HEK293 (cell line): ENCODE results near the gene RMC1.

Source experiments
- CTCF ChIA-PET: fragments of 350-600 bp; formaldehyde crosslinking; extraction: SDS; loops from one replicate; lab custom pipeline; 2021; ENCODE audit warnings: antibody characterized with exemption; lab: Yijun Ruan, JAX
- POLR2A ChIA-PET: fragments of 300-600 bp; formaldehyde crosslinking; extraction: SDS; loops from one replicate; lab custom pipeline; 2020; ENCODE audit warnings: antibody characterized with exemption, inconsistent platforms; lab: Yijun Ruan, JAX
- H3K27ac ChIP-seq: fragments of 200-500 bp; sonication (Bioruptor generic); 2 replicates; pipeline ENCODE4 v1.5.1; 2014; ENCODE audit warnings: low read depth, low read length, control low read depth, inconsistent platforms; ENCODE audit errors: extremely low read depth
- H3K36me3 ChIP-seq, 2 experiments: fragments of 200-500 bp in 1 of 2; sonication (Bioruptor generic) in 1 of 2; 1 replicate in 1 of 2; 2 replicates in 1 of 2; pipeline ENCODE4 v1.5.1; 2014 to 2017; ENCODE audit warnings: inconsistent platforms in 2 of 2, low read length in 2 of 2; ENCODE audit not compliant: control insufficient read depth in 2 of 2, insufficient read depth in 1 of 2
- H3K4me1 ChIP-seq: fragments of 200-500 bp; sonication (Bioruptor generic); 2 replicates; pipeline ENCODE4 v1.5.1; 2014; ENCODE audit warnings: mild to moderate bottlenecking, low read length, inconsistent platforms; ENCODE audit not compliant: control insufficient read depth, insufficient read depth
- H3K4me3 ChIP-seq: 2 replicates; pipeline ENCODE4 v1.5.1; 2011; ENCODE audit warnings: low read depth, mild to moderate bottlenecking, control low read depth, low read length, moderate library complexity
- H3K9me3 ChIP-seq: fragments of 200-500 bp; sonication (Bioruptor generic); 2 replicates; pipeline ENCODE4 v1.5.1; 2014; ENCODE audit warnings: low read depth, low read length, inconsistent platforms; ENCODE audit not compliant: control insufficient read depth, insufficient read depth
- MEIS1 ChIP-seq: sonication (generic); formaldehyde crosslinking; IDR thresholded peaks from 2 replicates; pipeline ENCODE4 v1.8.1; 2022; ENCODE audit warnings: missing genetic modification reagents, mild to moderate bottlenecking, borderline replicate concordance
- PRDM1 ChIP-seq: fragments of 450-650 bp; formaldehyde crosslinking; IDR thresholded peaks from 2 replicates; pipeline ENCODE4; 2016; ENCODE audit warnings: missing biosample characterization, missing genetic modification characterization
- ZBTB48 ChIP-seq: fragments of 450-650 bp; formaldehyde crosslinking; IDR thresholded peaks from 2 replicates; pipeline ENCODE4 v1.5.1; 2016; ENCODE audit warnings: missing biosample characterization, missing genetic modification characterization
- ZFP69B ChIP-seq: fragments of 450-650 bp; formaldehyde crosslinking; IDR thresholded peaks from 2 replicates; pipeline ENCODE4 v1.5.1; 2016; ENCODE audit warnings: missing biosample characterization, missing genetic modification characterization
- ZNF132 ChIP-seq: fragments of 450-650 bp; formaldehyde crosslinking; IDR thresholded peaks from 2 replicates; pipeline ENCODE4 v1.5.1; 2017; ENCODE audit warnings: missing biosample characterization, missing genetic modification characterization, borderline replicate concordance
- ZNF184 ChIP-seq: fragments of 450-650 bp; IDR thresholded peaks from 2 replicates; pipeline ENCODE4 v1.5.1; 2018; ENCODE audit warnings: missing biosample characterization, mild to moderate bottlenecking, missing genetic modification characterization
- ZNF48 ChIP-seq: fragments of 450-650 bp; formaldehyde crosslinking; IDR thresholded peaks from 2 replicates; pipeline ENCODE4 v1.5.1; 2016; ENCODE audit warnings: missing biosample characterization, missing genetic modification characterization
- ZNF529 ChIP-seq: fragments of 450-650 bp; formaldehyde crosslinking; IDR thresholded peaks from 2 replicates; pipeline ENCODE4 v1.5.1; 2017; ENCODE audit warnings: missing genetic modification characterization, missing biosample characterization; ENCODE audit not compliant: insufficient replicate concordance
- ZNF544 ChIP-seq: fragments of 450-650 bp; formaldehyde crosslinking; IDR thresholded peaks from 2 replicates; pipeline ENCODE4 v1.5.0; 2017; ENCODE audit warnings: missing biosample characterization, missing genetic modification characterization
- ZNF654 ChIP-seq: fragments of 450-650 bp; formaldehyde crosslinking; IDR thresholded peaks from 2 replicates; pipeline ENCODE4 v1.5.1; 2016; ENCODE audit warnings: low read depth, missing biosample characterization, missing genetic modification characterization
- ZNF670 ChIP-seq: fragments of 450-650 bp; formaldehyde crosslinking; IDR thresholded peaks from 2 replicates; pipeline ENCODE4 v1.5.1; 2016; ENCODE audit warnings: missing biosample characterization, missing genetic modification characterization, low read depth
- ZNF791 ChIP-seq: fragments of 450-650 bp; formaldehyde crosslinking; IDR thresholded peaks from 2 replicates; pipeline ENCODE4 v1.5.1; 2016; ENCODE audit warnings: missing biosample characterization, missing genetic modification characterization
- ZSCAN30 ChIP-seq: fragments of 450-650 bp; IDR thresholded peaks from 2 replicates; pipeline ENCODE4 v1.5.1; 2018; ENCODE audit warnings: missing biosample characterization, mild to moderate bottlenecking, missing genetic modification characterization, moderate library complexity
- ZXDB ChIP-seq: fragments of 450-650 bp; formaldehyde crosslinking; IDR thresholded peaks from 2 replicates; pipeline ENCODE4 v1.5.1; 2016; ENCODE audit warnings: missing biosample characterization, missing genetic modification characterization
- TF ChIP-seq, protein P1 (sequence below): fragments of 450-650 bp; formaldehyde crosslinking; IDR thresholded peaks from 2 replicates; pipeline ENCODE4 v1.5.1; 2016; ENCODE audit warnings: missing biosample characterization, missing genetic modification characterization
- TF ChIP-seq, protein P2 (sequence below): fragments of 450-650 bp; formaldehyde crosslinking; IDR thresholded peaks from 2 replicates; pipeline ENCODE4 v1.5.1; 2016; ENCODE audit warnings: missing biosample characterization, missing genetic modification characterization
- TF ChIP-seq, protein P3 (sequence below): sonication (generic); formaldehyde crosslinking; IDR thresholded peaks from 2 replicates; pipeline ENCODE4 v1.8.1; 2022; ENCODE audit warnings: mild to moderate bottlenecking, moderate library complexity, missing genetic modification reagents

The RMC1 gene

DNA sequence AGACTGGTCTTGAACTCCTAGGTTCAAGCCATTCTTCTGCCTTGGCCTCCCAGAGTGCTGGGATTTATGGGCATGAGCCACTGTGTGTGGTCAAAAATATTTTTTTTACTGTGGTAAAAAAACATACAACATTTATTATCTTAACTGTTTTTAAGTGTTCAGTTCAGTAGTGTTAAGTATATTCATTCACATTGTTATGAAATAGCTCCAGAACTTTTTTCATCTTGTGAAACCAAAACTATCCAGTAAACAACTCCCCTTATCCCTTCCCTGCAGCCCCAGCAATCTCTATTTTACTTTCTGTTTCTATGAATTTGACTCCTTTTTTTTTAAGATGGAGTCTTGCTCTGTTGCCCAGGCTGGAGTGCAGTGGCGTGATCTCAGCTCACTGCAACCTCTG is 9.3 kb downstream of the RMC1 start:
- Histone ChIP-seq H3K36me3 (peaks cover 26 to 67% of the 10 kb centered on the region in 2 experiments), H3K4me3 (no peak overlapping the region)
- POLR2A ChIA-PET, result no interaction called here

DNA sequence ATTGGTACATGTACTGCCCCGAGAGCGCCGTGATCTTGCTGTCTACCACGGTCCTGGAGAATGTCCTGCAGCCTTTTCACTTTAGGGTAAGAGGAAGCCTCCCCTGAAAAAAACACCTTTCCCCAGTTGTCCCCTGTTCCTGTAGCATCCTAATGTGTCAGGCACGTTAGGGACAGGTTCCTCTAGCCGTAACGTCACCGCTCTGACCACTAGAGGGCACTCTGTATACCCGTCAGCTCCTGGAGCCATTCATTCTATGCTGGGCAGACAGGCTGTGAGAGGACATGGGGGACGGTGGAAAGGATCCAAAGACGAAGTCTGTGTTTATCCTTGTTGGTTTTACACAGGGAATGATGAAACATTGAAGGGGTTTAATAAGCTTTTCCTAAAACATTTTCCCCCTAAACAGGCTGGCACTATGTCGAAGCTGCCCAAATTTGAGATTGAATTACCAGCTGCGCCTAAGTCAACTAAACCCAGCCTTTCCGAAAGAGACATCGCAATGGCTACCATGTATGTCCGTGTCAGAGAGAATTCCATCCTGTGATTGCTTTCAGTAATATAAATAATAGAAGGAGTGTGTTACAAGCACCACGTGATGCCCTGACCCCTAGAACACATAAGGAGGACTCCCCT is 12.7 kb downstream of the RMC1 start:
- TF ChIP-seq ZNF654 (tag by site-specific recombination), result peak; percentile 64
- TF ChIP-seq, protein P1, sequence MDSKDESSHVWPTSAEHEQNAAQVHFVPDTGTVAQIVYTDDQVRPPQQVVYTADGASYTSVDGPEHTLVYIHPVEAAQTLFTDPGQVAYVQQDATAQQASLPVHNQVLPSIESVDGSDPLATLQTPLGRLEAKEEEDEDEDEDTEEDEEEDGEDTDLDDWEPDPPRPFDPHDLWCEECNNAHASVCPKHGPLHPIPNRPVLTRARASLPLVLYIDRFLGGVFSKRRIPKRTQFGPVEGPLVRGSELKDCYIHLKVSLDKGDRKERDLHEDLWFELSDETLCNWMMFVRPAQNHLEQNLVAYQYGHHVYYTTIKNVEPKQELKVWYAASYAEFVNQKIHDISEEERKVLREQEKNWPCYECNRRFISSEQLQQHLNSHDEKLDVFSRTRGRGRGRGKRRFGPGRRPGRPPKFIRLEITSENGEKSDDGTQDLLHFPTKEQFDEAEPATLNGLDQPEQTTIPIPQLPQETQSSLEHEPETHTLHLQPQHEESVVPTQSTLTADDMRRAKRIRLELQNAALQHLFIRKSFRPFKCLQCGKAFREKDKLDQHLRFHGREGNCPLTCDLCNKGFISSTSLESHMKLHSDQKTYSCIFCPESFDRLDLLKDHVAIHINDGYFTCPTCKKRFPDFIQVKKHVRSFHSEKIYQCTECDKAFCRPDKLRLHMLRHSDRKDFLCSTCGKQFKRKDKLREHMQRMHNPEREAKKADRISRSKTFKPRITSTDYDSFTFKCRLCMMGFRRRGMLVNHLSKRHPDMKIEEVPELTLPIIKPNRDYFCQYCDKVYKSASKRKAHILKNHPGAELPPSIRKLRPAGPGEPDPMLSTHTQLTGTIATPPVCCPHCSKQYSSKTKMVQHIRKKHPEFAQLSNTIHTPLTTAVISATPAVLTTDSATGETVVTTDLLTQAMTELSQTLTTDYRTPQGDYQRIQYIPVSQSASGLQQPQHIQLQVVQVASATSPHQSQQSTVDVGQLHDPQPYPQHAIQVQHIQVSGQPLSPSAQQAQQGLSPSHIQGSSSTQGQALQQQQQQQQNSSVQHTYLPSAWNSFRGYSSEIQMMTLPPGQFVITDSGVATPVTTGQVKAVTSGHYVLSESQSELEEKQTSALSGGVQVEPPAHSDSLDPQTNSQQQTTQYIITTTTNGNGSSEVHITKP (tag by site-specific recombination), result 0 out of 2 replicates have a peak, but pooled peaks have one; percentile 7
- TF ChIP-seq MEIS1, result no peak
- peak; percentile 33; the same call in 1 of the 2 replicates for TF ChIP-seq ZXDB (tag by site-specific recombination)
- TF ChIP-seq, protein P2, sequence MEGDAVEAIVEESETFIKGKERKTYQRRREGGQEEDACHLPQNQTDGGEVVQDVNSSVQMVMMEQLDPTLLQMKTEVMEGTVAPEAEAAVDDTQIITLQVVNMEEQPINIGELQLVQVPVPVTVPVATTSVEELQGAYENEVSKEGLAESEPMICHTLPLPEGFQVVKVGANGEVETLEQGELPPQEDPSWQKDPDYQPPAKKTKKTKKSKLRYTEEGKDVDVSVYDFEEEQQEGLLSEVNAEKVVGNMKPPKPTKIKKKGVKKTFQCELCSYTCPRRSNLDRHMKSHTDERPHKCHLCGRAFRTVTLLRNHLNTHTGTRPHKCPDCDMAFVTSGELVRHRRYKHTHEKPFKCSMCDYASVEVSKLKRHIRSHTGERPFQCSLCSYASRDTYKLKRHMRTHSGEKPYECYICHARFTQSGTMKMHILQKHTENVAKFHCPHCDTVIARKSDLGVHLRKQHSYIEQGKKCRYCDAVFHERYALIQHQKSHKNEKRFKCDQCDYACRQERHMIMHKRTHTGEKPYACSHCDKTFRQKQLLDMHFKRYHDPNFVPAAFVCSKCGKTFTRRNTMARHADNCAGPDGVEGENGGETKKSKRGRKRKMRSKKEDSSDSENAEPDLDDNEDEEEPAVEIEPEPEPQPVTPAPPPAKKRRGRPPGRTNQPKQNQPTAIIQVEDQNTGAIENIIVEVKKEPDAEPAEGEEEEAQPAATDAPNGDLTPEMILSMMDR (tag by site-specific recombination), result peak; percentile 62
- no peak for TF ChIP-seq ZNF184 (tag by site-specific recombination)
- TF ChIP-seq ZBTB48 (tag by site-specific recombination), result 0 out of 2 replicates have a peak, but pooled peaks have one; percentile 50
- TF ChIP-seq PRDM1 (tag by site-specific recombination), result peak; percentile 27; the same call in 1 of the 2 replicates
- TF ChIP-seq, all 188 proteins: peak for 6
- H3K4me1 ChIP-seq, result no peaks in the 10 kb centered on the region
- ChIA-PET CTCF (interaction anchor here (0.6 to 3.8 kb wide), 42 partner anchors 7 to 715 kb away, joined by 3 to 35 read pairs (median 4); partner anchors contain the start of gene RMC1), POLR2A (interaction anchor here (0.5 kb wide), 1 partner anchor 122 kb away, joined by 5 read pairs; no protein-coding TSS in a partner anchor)
- H3K9me3 ChIP-seq, result no peaks in the 10 kb centered on the region
- H3K27ac ChIP-seq, result no peak overlapping the region
- no peak overlapping the region for H3K4me3 ChIP-seq
- H3K36me3 ChIP-seq, result peaks cover 21 to 73% of the 10 kb centered on the region in 2 experiments

More for the DNA sequence above, 9.3 kb downstream of the RMC1 start:
- CTCF ChIA-PET, result interaction anchor here (0.6 to 1.4 kb wide), 4 partner anchors 15 to 566 kb away, joined by 3 to 4 read pairs (median 3); no protein-coding TSS in a partner anchor
- Histone ChIP-seq H3K4me1 (no peaks in the 10 kb centered on the region), H3K9me3 (no peaks in the 10 kb centered on the region)
- TF ChIP-seq, protein P3, sequence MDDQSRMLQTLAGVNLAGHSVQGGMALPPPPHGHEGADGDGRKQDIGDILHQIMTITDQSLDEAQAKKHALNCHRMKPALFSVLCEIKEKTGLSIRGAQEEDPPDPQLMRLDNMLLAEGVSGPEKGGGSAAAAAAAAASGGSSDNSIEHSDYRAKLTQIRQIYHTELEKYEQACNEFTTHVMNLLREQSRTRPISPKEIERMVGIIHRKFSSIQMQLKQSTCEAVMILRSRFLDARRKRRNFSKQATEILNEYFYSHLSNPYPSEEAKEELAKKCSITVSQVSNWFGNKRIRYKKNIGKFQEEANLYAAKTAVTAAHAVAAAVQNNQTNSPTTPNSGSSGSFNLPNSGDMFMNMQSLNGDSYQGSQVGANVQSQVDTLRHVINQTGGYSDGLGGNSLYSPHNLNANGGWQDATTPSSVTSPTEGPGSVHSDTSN, result no peak
- TF ChIP-seq ZNF544 (tag by site-specific recombination) (no peak), ZNF529 (tag by site-specific recombination) (no peak), ZSCAN30 (tag by site-specific recombination) (no peak), ZFP69B (tag by site-specific recombination) (no peak), ZNF791 (tag by site-specific recombination) (no peak), ZNF670 (tag by site-specific recombination) (no peak), ZNF132 (tag by site-specific recombination) (no peak), ZNF48 (tag by site-specific recombination) (no peak)
- TF ChIP-seq, all 188 proteins: peak for 0
- no peak overlapping the region for H3K27ac ChIP-seq
